Loucy (cell line): Measurements from ENCODE around the gene SDK1.

Experiments used
- H2AFZ ChIP-seq: fragments of 200-600 bp; sonication (generic); 2 replicates; pipeline ENCODE4 v1.6.0; 2016; ENCODE audit warnings: antibody characterized with exemption, mild to moderate bottlenecking, low read length, moderate library complexity
- H3F3A ChIP-seq: fragments of 200-600 bp; 2 replicates; pipeline ENCODE4 v1.6.0; 2016; ENCODE audit warnings: antibody characterized with exemption, low read depth, mild to moderate bottlenecking
- H3K27me3 ChIP-seq: fragments of 200-600 bp; sonication (generic); 2 replicates; pipeline ENCODE4 v1.6.1; 2014; ENCODE audit warnings: low read length, mild to moderate bottlenecking; ENCODE audit not compliant: insufficient read depth, poor library complexity, severe bottlenecking
- H3K36me3 ChIP-seq: fragments of 200-600 bp; sonication (generic); 2 replicates; pipeline ENCODE4 v1.6.1; 2016; ENCODE audit warnings: low read length; ENCODE audit not compliant: insufficient read depth
- H3K4me1 ChIP-seq: fragments of 200-600 bp; sonication (generic); 2 replicates; pipeline ENCODE4 v1.5.1; 2014; ENCODE audit warnings: low read length, mild to moderate bottlenecking; ENCODE audit not compliant: insufficient read depth, poor library complexity, severe bottlenecking
- H3K4me2 ChIP-seq: fragments of 200-600 bp; sonication (generic); 2 replicates; pipeline ENCODE4 v1.6.0; 2014; ENCODE audit warnings: antibody characterized with exemption, low read length, low read depth, mild to moderate bottlenecking; ENCODE audit not compliant: poor library complexity, severe bottlenecking
- H3K4me3 ChIP-seq: fragments of 200-600 bp; sonication (generic); 2 replicates; pipeline ENCODE4 v1.5.1; 2014; ENCODE audit warnings: low read length, mild to moderate bottlenecking, mixed read lengths; ENCODE audit not compliant: poor library complexity, severe bottlenecking
- H3K79me2 ChIP-seq: fragments of 200-600 bp; sonication (generic); 2 replicates; pipeline ENCODE4 v1.6.1; 2014; ENCODE audit warnings: low read length; ENCODE audit not compliant: insufficient read depth
- H3K9ac ChIP-seq: fragments of 200-600 bp; sonication (generic); 2 replicates; pipeline ENCODE4 v1.6.0; 2014; ENCODE audit warnings: mild to moderate bottlenecking, low read depth, low read length, moderate library complexity; ENCODE audit not compliant: poor library complexity, severe bottlenecking
- H3K9me2 ChIP-seq: fragments of 200-600 bp; sonication (generic); replicated peaks from 2 replicates; pipeline ENCODE4 v1.6.1; 2016; ENCODE audit warnings: low read depth, low read length, mixed read lengths
- H3K9me3 ChIP-seq: fragments of 200-600 bp; sonication (generic); 2 replicates; pipeline ENCODE4 v1.6.1; 2014; ENCODE audit warnings: mild to moderate bottlenecking, antibody characterized with exemption, low read length, low read depth; ENCODE audit not compliant: insufficient read depth
- H4K20me1 ChIP-seq: fragments of 200-600 bp; sonication (generic); 2 replicates; pipeline ENCODE4 v1.6.0; 2014; ENCODE audit warnings: antibody characterized with exemption, low read length, mild to moderate bottlenecking; ENCODE audit not compliant: insufficient read depth, poor library complexity, severe bottlenecking
- CTCF ChIP-seq: fragments of 200-600 bp; sonication (generic); conservative IDR thresholded peaks from 2 replicates; pipeline ENCODE4 v1.5.1; 2014; ENCODE audit warnings: mild to moderate bottlenecking, antibody characterized with exemption, low read length
- EZH2phosphoT487 ChIP-seq: fragments of 200-600 bp; IDR thresholded peaks from 2 replicates; pipeline ENCODE4 v1.6.1; 2018; ENCODE audit warnings: antibody characterized with exemption, mild to moderate bottlenecking, moderate library complexity, borderline replicate concordance

Gene SDK1

GRCh38 chr7:3974329-3974728, 673.3 kb downstream of the SDK1 start:
- Histone ChIP-seq H3K79me2 (no peaks in the 10 kb centered on the region), H2AFZ (no peak overlapping the region), H3K9ac (no peak overlapping the region), H4K20me1 (no peaks in the 10 kb centered on the region), H3K9me3 (peaks cover 5% of the 10 kb centered on the region; the same call in 1 of the 2 replicates), H3K27me3 (no peaks in the 10 kb centered on the region), H3F3A (no peaks in the 10 kb centered on the region), H3K36me3 (no peaks in the 10 kb centered on the region), H3K9me2 (no peaks in the 10 kb centered on the region), H3K4me3 (no peak overlapping the region), H3K4me1 (no peaks in the 10 kb centered on the region), H3K4me2 (no peak overlapping the region)
- no peak for TF ChIP-seq EZH2phosphoT487
- no peak for TF ChIP-seq CTCF

GRCh38 chr7:3975371-3975770, 674.3 kb downstream of the SDK1 start:
- H3K4me3 ChIP-seq: no peak overlapping the region

GRCh38 chr7:3977391-3977790, 676.3 kb downstream of the SDK1 start:
- Histone ChIP-seq H3K4me3 (no peak overlapping the region), H3K27me3 (no peaks in the 10 kb centered on the region), H3K4me2 (no peak overlapping the region), H3K4me1 (no peaks in the 10 kb centered on the region), H3K79me2 (no peaks in the 10 kb centered on the region), H3K9ac (no peak overlapping the region), H3K9me2 (no peaks in the 10 kb centered on the region), H4K20me1 (no peaks in the 10 kb centered on the region), H3K36me3 (no peaks in the 10 kb centered on the region), H3F3A (no peaks in the 10 kb centered on the region), H3K9me3 (peaks cover 5% of the 10 kb centered on the region; the same call in 1 of the 2 replicates), H2AFZ (no peak overlapping the region)
- TF ChIP-seq CTCF: no peak
- no peak for TF ChIP-seq EZH2phosphoT487

More at GRCh38 chr7:3975371-3975770, 674.3 kb downstream of the SDK1 start:
- Histone ChIP-seq H2AFZ (no peak overlapping the region), H3F3A (no peaks in the 10 kb centered on the region), H3K9ac (no peak overlapping the region), H3K79me2 (no peaks in the 10 kb centered on the region), H3K27me3 (no peaks in the 10 kb centered on the region), H3K4me2 (no peak overlapping the region), H3K36me3 (no peaks in the 10 kb centered on the region), H4K20me1 (no peaks in the 10 kb centered on the region), H3K4me1 (no peaks in the 10 kb centered on the region), H3K9me2 (no peaks in the 10 kb centered on the region), H3K9me3 (peaks cover 5% of the 10 kb centered on the region; the same call in 1 of the 2 replicates)
- TF ChIP-seq EZH2phosphoT487: no peak
- no peak for TF ChIP-seq CTCF
